IMR-90 (cell line): Measurements from ENCODE around the gene PPP1R12B. TPM values are rescaled to one million over a fixed set of nuclear protein-coding genes. Genes with fewer than 3 reads are reported as not detected.

Source experiments
- ATAC-seq: fragments of 200-7000 bp; cut with Tn5 transposase; 2 replicates; pipeline ENCODE4 v1.9.1; 2020; ENCODE audit warnings: low read depth, mild to moderate bottlenecking, moderate library complexity
- BruUV-seq: library from RNA; stranded (reverse); fragments of 400-500 nt; replicated peaks from 2 replicates; lab custom pipeline; 2021; lab: Mats Ljungman, UMichigan
- CTCF ChIA-PET: fragments of 300-600 bp; formaldehyde crosslinking; extraction: SDS; loops from one replicate; lab custom pipeline; 2021; ENCODE audit warnings: antibody characterized with exemption; lab: Yijun Ruan, JAX
- POLR2A ChIA-PET: fragments of 300-600 bp; sonication (Branson Sonifier 250); formaldehyde crosslinking; loops from one replicate; lab custom pipeline; 2022; ENCODE audit warnings: antibody characterized with exemption; ENCODE audit not compliant: unreplicated experiment; lab: Charles Lee
- DNase-seq: peaks from one replicate; pipeline ENCODE4 v3.0.0; 2013
- H2AFZ ChIP-seq: replicated peaks from 2 replicates; pipeline ENCODE3; 2013; ENCODE audit warnings: low read length, mild to moderate bottlenecking; ENCODE audit not compliant: poor library complexity
- H2AK5ac ChIP-seq: 2 replicates; pipeline ENCODE4 v1.6.1; 2013; ENCODE audit warnings: low read depth, low read length, inconsistent platforms
- H2AK9ac ChIP-seq: replicated peaks from 2 replicates; pipeline ENCODE3; 2013; ENCODE audit warnings: mild to moderate bottlenecking, low read depth, low read length, moderate library complexity; ENCODE audit not compliant: poor library complexity
- H2BK120ac ChIP-seq: 2 replicates; pipeline ENCODE4 v1.6.1; 2013; ENCODE audit warnings: low read depth, low read length, inconsistent platforms
- H2BK15ac ChIP-seq: 3 replicates; pipeline ENCODE4 v1.6.1; 2013; ENCODE audit warnings: low read depth, low read length, inconsistent platforms
- H2BK20ac ChIP-seq: 2 replicates; pipeline ENCODE4 v1.6.1; 2013; ENCODE audit warnings: low read depth, mild to moderate bottlenecking, inconsistent platforms, low read length, moderate library complexity
- H2BK5ac ChIP-seq: 2 replicates; pipeline ENCODE4 v1.6.1; 2013; ENCODE audit warnings: mild to moderate bottlenecking, low read depth, low read length, inconsistent platforms; ENCODE audit not compliant: poor library complexity, severe bottlenecking
- H3K14ac ChIP-seq: replicated peaks from 2 replicates; pipeline ENCODE4 v1.6.1; 2013; ENCODE audit warnings: low read depth, low read length, inconsistent platforms
- H3K18ac ChIP-seq: 2 replicates; pipeline ENCODE4 v1.6.1; 2013; ENCODE audit warnings: low read depth, low read length, control low read depth
- H3K23ac ChIP-seq: 2 replicates; pipeline ENCODE4 v1.6.1; 2013; ENCODE audit warnings: low read depth, low read length, inconsistent platforms
- H3K27ac ChIP-seq: 2 replicates; pipeline ENCODE4 v1.5.1; 2013; ENCODE audit warnings: mild to moderate bottlenecking, control low read depth, low read length; ENCODE audit not compliant: insufficient read depth
- H3K27me3 ChIP-seq: 2 replicates; pipeline ENCODE4 v1.6.1; 2013; ENCODE audit warnings: low read length; ENCODE audit not compliant: control insufficient read depth, insufficient read depth
- H3K36me3 ChIP-seq: 2 replicates; pipeline ENCODE4 v1.6.1; 2013; ENCODE audit warnings: low read length, mixed read lengths; ENCODE audit not compliant: control insufficient read depth, insufficient read depth
- H3K4ac ChIP-seq: 2 replicates; pipeline ENCODE4 v1.6.1; 2013; ENCODE audit warnings: low read depth, low read length, inconsistent platforms
- H3K4me1 ChIP-seq: 2 replicates; pipeline ENCODE4 v1.6.1; 2013; ENCODE audit warnings: low read length, mixed read lengths; ENCODE audit not compliant: control insufficient read depth, insufficient read depth
- H3K4me2 ChIP-seq: 2 replicates; pipeline ENCODE4 v1.6.1; 2013; ENCODE audit warnings: low read depth, mild to moderate bottlenecking, control low read depth, low read length, moderate library complexity
- H3K4me3 ChIP-seq: 2 replicates; pipeline ENCODE4 v1.5.1; 2013; ENCODE audit warnings: low read depth, mild to moderate bottlenecking, control low read depth, low read length, moderate library complexity; ENCODE audit not compliant: insufficient read depth
- H3K56ac ChIP-seq: 2 replicates; pipeline ENCODE4 v1.6.1; 2013; ENCODE audit warnings: low read length, inconsistent platforms; ENCODE audit not compliant: insufficient read depth; ENCODE audit errors: extremely low read depth
- H3K79me1 ChIP-seq, 2 experiments: 2 replicates each; pipeline ENCODE4 v1.6.1; 2013; ENCODE audit warnings: low read length in 2 of 2, inconsistent platforms in 1 of 2, low read depth in 1 of 2
- H3K9ac ChIP-seq: 2 replicates; pipeline ENCODE4 v1.6.1; 2013; ENCODE audit warnings: low read depth, low read length, control low read depth
- H3K9me1 ChIP-seq: 2 replicates; pipeline ENCODE4 v1.6.1; 2013; ENCODE audit warnings: low read length, inconsistent platforms; ENCODE audit not compliant: insufficient read depth
- H3K9me3 ChIP-seq: 2 replicates; pipeline ENCODE4 v1.6.1; 2013; ENCODE audit warnings: low read length; ENCODE audit not compliant: control insufficient read depth, insufficient read depth
- H4K20me1 ChIP-seq: 2 replicates; pipeline ENCODE4 v1.6.1; 2013; ENCODE audit warnings: low read length, inconsistent platforms; ENCODE audit not compliant: insufficient read depth
- H4K5ac ChIP-seq: 2 replicates; pipeline ENCODE4 v1.6.1; 2013; ENCODE audit warnings: mild to moderate bottlenecking, low read depth, low read length, control low read depth
- H4K8ac ChIP-seq, 2 experiments: 2 replicates each; pipeline ENCODE4 v1.6.1; 2013; ENCODE audit warnings: low read depth in 2 of 2, low read length in 2 of 2, control low read depth in 1 of 2, inconsistent platforms in 1 of 2
- H4K91ac ChIP-seq: 2 replicates; pipeline ENCODE4 v1.6.1; 2013; ENCODE audit warnings: low read depth, low read length, inconsistent platforms; ENCODE audit not compliant: insufficient read depth
- BHLHE40 ChIP-seq: fragments of 150-350 bp; IDR thresholded peaks from 2 replicates; pipeline ENCODE4 v1.6.1; 2016; ENCODE audit warnings: mild to moderate bottlenecking, low read depth, low read length
- CEBPB ChIP-seq: IDR thresholded peaks from 2 replicates; pipeline ENCODE4 v1.6.1; 2012; ENCODE audit warnings: low read depth, low read length, improper control_type of control experiment
- CHD1 ChIP-seq: IDR thresholded peaks from 2 replicates; pipeline ENCODE4 v1.6.1; 2012; ENCODE audit warnings: low read depth, low read length, improper control_type of control experiment
- ELK1 ChIP-seq: fragments of 150-350 bp; IDR thresholded peaks from 2 replicates; pipeline ENCODE4 v1.6.1; 2016; ENCODE audit warnings: low read depth, mild to moderate bottlenecking, low read length, moderate library complexity, borderline replicate concordance
- FOS ChIP-seq: fragments of 150-350 bp; IDR thresholded peaks from 2 replicates; pipeline ENCODE4 v1.6.1; 2016; ENCODE audit warnings: low read depth, low read length
- MAFK ChIP-seq: IDR thresholded peaks from 2 replicates; pipeline ENCODE4 v1.6.1; 2012; ENCODE audit warnings: low read depth, low read length, improper control_type of control experiment
- MAZ ChIP-seq: IDR thresholded peaks from 2 replicates; pipeline ENCODE4 v1.6.1; 2012; ENCODE audit warnings: low read depth, mild to moderate bottlenecking, low read length, improper control_type of control experiment, moderate library complexity, borderline replicate concordance
- MXI1 ChIP-seq: IDR thresholded peaks from 2 replicates; pipeline ENCODE4 v1.6.1; 2012; ENCODE audit warnings: low read depth, mild to moderate bottlenecking, low read length, moderate library complexity, borderline replicate concordance
- NFE2L2 ChIP-seq: fragments of 150-350 bp; IDR thresholded peaks from 2 replicates; pipeline ENCODE4 v1.6.1; 2016; ENCODE audit warnings: low read depth, mild to moderate bottlenecking, low read length
- POLR2A ChIP-seq: IDR thresholded peaks from 2 replicates; pipeline ENCODE4 v1.6.1; 2012; ENCODE audit warnings: mild to moderate bottlenecking, low read depth, low read length
- RAD21 ChIP-seq: IDR thresholded peaks from 2 replicates; pipeline ENCODE4 v1.6.1; 2012; ENCODE audit warnings: low read length, improper control_type of control experiment
- RCOR1 ChIP-seq: IDR thresholded peaks from 2 replicates; pipeline ENCODE4 v1.6.1; 2012; ENCODE audit warnings: mild to moderate bottlenecking, low read length, improper control_type of control experiment; ENCODE audit not compliant: insufficient replicate concordance
- RFX5 ChIP-seq: IDR thresholded peaks from 2 replicates; pipeline ENCODE4 v1.8.0; 2012; ENCODE audit warnings: low read depth, mild to moderate bottlenecking, low read length, moderate library complexity
- SMC3 ChIP-seq: fragments of 150-350 bp; IDR thresholded peaks from 2 replicates; pipeline ENCODE4 v1.6.1; 2016; ENCODE audit warnings: low read depth, mild to moderate bottlenecking, antibody characterized with exemption, low read length, moderate library complexity
- WGBS, 2 experiments: methylation state at CpG; one replicate each; pipeline versions ENCODE4 v1.1.5 to v1.1.7; 2013; ENCODE audit warnings: missing lambda C conversion rate in 2 of 2; ENCODE audit not compliant: insufficient read length in 1 of 2; ENCODE audit errors: extremely low coverage in 2 of 2; 5-methylcytosine and 5-hydroxymethylcytosine counted together
- dilution Hi-C: fragments of 300-500 bp; cut with HindIII; formaldehyde crosslinking; loops from one replicate; pipeline ENCODE4 v1.14.3; 2018; ENCODE audit warnings: low sequenced_read_pairs; ENCODE audit not compliant: unreplicated experiment
- in situ Hi-C: fragments of 300-500 bp; cut with MboI; formaldehyde crosslinking; loops from 3 replicates; pipeline ENCODE4 v1.14.3; 2019; ENCODE audit warnings: low sequenced_read_pairs, inconsistent platforms, mixed read lengths
- intact Hi-C: fragments of 100-400 bp; cut with micrococcal nuclease; formaldehyde crosslinking; loops from 2 replicates; pipeline ENCODE4 v1.10.0; 2022
- polyA plus RNA-seq, 3 experiments: library from polyadenylated mRNA; depleted of rRNA; stranded (reverse); fragments of >200 nt; gene quantifications; 2 replicates each; pipeline ENCODE4 v1.2.3, GENCODE V29; 2012; ENCODE audit warnings: low replicate concordance in 1 of 3
- total RNA-seq: library from RNA; depleted of rRNA; stranded (reverse); fragments of >200 nt; gene quantifications from 2 replicates; pipeline ENCODE4 v1.2.3, GENCODE V29; 2012
- TF ChIP-seq, protein P1 (sequence below): fragments of 150-350 bp; IDR thresholded peaks from 2 replicates; pipeline ENCODE4 v1.6.1; 2017; ENCODE audit warnings: mild to moderate bottlenecking, antibody characterized with exemption, low read length, low read depth
- TF ChIP-seq, protein P2 (sequence below): conservative IDR thresholded peaks from 2 replicates; pipeline ENCODE4 v1.5.1; 2012; ENCODE audit warnings: mild to moderate bottlenecking, low read depth, low read length, improper control_type of control experiment

Gene PPP1R12B
- total and polyA plus RNA-seq, 2 of the 4 experiments (the other 2 are of a cell fraction): 8.5 to 12.0 TPM

DNA sequence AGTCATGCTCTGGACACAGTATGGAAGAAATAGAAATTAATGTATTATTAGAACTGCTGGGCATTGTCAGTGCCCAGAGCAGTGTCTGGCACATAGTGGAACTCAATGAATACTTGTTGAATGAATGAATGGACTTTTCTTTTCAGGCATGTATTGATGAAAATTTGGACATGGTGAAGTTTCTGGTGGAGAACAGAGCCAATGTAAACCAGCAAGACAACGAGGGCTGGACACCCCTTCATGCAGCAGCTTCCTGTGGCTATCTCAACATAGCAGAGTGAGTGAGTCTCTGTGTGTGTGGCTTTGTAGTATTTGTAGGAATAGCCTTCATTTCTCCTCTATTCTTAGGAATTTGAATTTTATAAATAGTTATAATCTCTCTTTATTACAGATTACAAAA is 68.1 kb downstream of the PPP1R12B start:
- no peak overlapping the region for H3K4me2 ChIP-seq
- no peak overlapping the region for H3K14ac ChIP-seq
- no peak overlapping the region for H4K91ac ChIP-seq
- WGBS, 2 experiments: no CpG with 5 or more reads among the region's 1 CpG
- no peaks in the 10 kb centered on the region for H4K20me1 ChIP-seq
- H3K9ac ChIP-seq: no peak overlapping the region
- H3K27me3 ChIP-seq: no peaks in the 10 kb centered on the region
- CTCF ChIA-PET: no interaction called here
- H2BK5ac ChIP-seq: no peak overlapping the region
- in situ Hi-C loops (no loop called here), dilution Hi-C loops (no loop called here), intact Hi-C loops (no loop called here)
- BruUV-seq: no TSS peak
- no peak overlapping the region for H2BK120ac ChIP-seq
- H3K18ac ChIP-seq: no peak overlapping the region
- no peak overlapping the region for H3K4me3 ChIP-seq
- no peak overlapping the region for H4K5ac ChIP-seq
- H3K27ac ChIP-seq: no peak overlapping the region
- H3K79me1 ChIP-seq: peaks cover 4 to 7% of the 10 kb centered on the region in 2 experiments; a peak in 3 of 4 replicates
- peaks cover 4% of the 10 kb centered on the region; the same call in 1 of the 2 replicates for H3K9me1 ChIP-seq
- TF ChIP-seq NFE2L2: no peak
- no peak for TF ChIP-seq MXI1
- TF ChIP-seq CEBPB: no peak
- no peak for TF ChIP-seq RFX5
- TF ChIP-seq ELK1: no peak
- TF ChIP-seq FOS: no peak
- TF ChIP-seq MAFK: no peak
- TF ChIP-seq MAZ: no peak
- TF ChIP-seq SMC3: no peak
- no peak for TF ChIP-seq POLR2A
- no peak for TF ChIP-seq CHD1
- TF ChIP-seq, protein P1, sequence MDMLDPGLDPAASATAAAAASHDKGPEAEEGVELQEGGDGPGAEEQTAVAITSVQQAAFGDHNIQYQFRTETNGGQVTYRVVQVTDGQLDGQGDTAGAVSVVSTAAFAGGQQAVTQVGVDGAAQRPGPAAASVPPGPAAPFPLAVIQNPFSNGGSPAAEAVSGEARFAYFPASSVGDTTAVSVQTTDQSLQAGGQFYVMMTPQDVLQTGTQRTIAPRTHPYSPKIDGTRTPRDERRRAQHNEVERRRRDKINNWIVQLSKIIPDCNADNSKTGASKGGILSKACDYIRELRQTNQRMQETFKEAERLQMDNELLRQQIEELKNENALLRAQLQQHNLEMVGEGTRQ: no peak
- no peak for TF ChIP-seq BHLHE40
- TF ChIP-seq, protein P2, sequence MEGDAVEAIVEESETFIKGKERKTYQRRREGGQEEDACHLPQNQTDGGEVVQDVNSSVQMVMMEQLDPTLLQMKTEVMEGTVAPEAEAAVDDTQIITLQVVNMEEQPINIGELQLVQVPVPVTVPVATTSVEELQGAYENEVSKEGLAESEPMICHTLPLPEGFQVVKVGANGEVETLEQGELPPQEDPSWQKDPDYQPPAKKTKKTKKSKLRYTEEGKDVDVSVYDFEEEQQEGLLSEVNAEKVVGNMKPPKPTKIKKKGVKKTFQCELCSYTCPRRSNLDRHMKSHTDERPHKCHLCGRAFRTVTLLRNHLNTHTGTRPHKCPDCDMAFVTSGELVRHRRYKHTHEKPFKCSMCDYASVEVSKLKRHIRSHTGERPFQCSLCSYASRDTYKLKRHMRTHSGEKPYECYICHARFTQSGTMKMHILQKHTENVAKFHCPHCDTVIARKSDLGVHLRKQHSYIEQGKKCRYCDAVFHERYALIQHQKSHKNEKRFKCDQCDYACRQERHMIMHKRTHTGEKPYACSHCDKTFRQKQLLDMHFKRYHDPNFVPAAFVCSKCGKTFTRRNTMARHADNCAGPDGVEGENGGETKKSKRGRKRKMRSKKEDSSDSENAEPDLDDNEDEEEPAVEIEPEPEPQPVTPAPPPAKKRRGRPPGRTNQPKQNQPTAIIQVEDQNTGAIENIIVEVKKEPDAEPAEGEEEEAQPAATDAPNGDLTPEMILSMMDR: no peak
- TF ChIP-seq RAD21: no peak
- TF ChIP-seq RCOR1: no peak
- H2AFZ ChIP-seq: no peak overlapping the region
- peak; percentile 41 for DNase-seq
- H2AK5ac ChIP-seq: 0 out of 2 replicates have a peak overlapping the region, but pooled peaks have one; percentile 0
- H2AK9ac ChIP-seq: no peak overlapping the region
- no peaks in the 10 kb centered on the region for H3K9me3 ChIP-seq
- no peaks in the 10 kb centered on the region for H3K36me3 ChIP-seq
- no peak overlapping the region; the same call in 2 of the 3 replicates for H2BK15ac ChIP-seq
- ATAC-seq: peak; percentile 78
- no peak overlapping the region for H4K8ac ChIP-seq
- no peak overlapping the region for H3K4ac ChIP-seq
- POLR2A ChIA-PET: no interaction called here
- H3K4me1 ChIP-seq: peaks cover 6% of the 10 kb centered on the region; the same call in 1 of the 2 replicates
- H3K56ac ChIP-seq: no peak overlapping the region
- H3K23ac ChIP-seq: no peak overlapping the region
- H2BK20ac ChIP-seq: no peak overlapping the region
